Gastrocnemius medialis (tissue), 4 donors: Measurements from ENCODE around the gene GPRIN2.

ENCODE experiments used
- CTCF ChIP-seq, 5 experiments: fragments of 450-650 bp in 3 of 5; fragments of 200-600 bp in 2 of 5; sonication (generic) in 2 of 5; IDR thresholded peaks in 4 of 5; conservative IDR thresholded peaks in 1 of 5; 1 replicate in 4 of 5; 2 replicates in 1 of 5; pipeline ENCODE4 v1.5.1; 2016 to 2019; ENCODE audit warnings: antibody characterized with exemption in 5 of 5, mild to moderate bottlenecking in 3 of 5, moderate library complexity in 3 of 5
- POLR2A ChIP-seq, 2 donors: fragments of 450-650 bp; IDR thresholded peaks; one replicate each; pipeline ENCODE4 v1.6.1; 2017; ENCODE audit warnings: antibody characterized with exemption in 2 of 2, mild to moderate bottlenecking in 2 of 2, moderate library complexity in 2 of 2

- TF ChIP-seq CTCF (IDR thresholded peaks at IDR 0.05 in 4 of 5, conservative IDR thresholded peaks at IDR 0.05 in 1 of 5) = no peak
- TF ChIP-seq POLR2A (IDR thresholded peaks at IDR 0.05) = no peak
These were observed 32.4 kb downstream of the GPRIN2 start for GRCh38 chr10:46523962-46524471.
